Motor neuron (in vitro differentiated cells): ENCODE results near the gene IL20RB. TPM values are rescaled to one million over a fixed set of nuclear protein-coding genes. Genes with fewer than 3 reads are reported as not detected.
"Not testable (repeated sequence)": the region's sequence is repeated elsewhere in the genome, so short reads cannot be mapped to it uniquely, and the experiment has no call there.

ENCODE experiments used
- ATAC-seq, 8 experiments: fragments of 200-7000 bp; cut with Tn5 transposase; replicated peaks in 6 of 8; 2 replicates each; pipeline ENCODE4 v1.8.0; 2021; ENCODE audit warnings: mild to moderate bottlenecking in 8 of 8, moderate library complexity in 8 of 8
- H3K27ac ChIP-seq, 2 donors: fragments of 250-450 bp; sonication (Bioruptor Pico); 2 replicates each; pipeline ENCODE4 v1.9.0; 2021; ENCODE audit warnings: antibody characterized with exemption in 2 of 2, mild to moderate bottlenecking in 2 of 2, moderate library complexity in 1 of 2
- H3K4me1 ChIP-seq, 2 donors: fragments of 250-450 bp; sonication (Bioruptor Pico); replicated peaks in 1 of 2; 2 replicates each; pipeline ENCODE4 v1.6.1; 2021; ENCODE audit warnings: antibody characterized with exemption in 2 of 2, mild to moderate bottlenecking in 2 of 2, moderate library complexity in 1 of 2
- H3K4me3 ChIP-seq, 5 donors: fragments of 250-450 bp; sonication (Bioruptor Pico); 2 replicates each; pipeline ENCODE4 v1.9.0; 2021; ENCODE audit warnings: antibody characterized with exemption in 5 of 5, mild to moderate bottlenecking in 5 of 5, moderate library complexity in 4 of 5
- WGBS, 10 experiments: fragments of 450-650 bp; shearing (Covaris generic); methylation state at CpG; one replicate each; pipeline ENCODE4 v1.0.0; 2022; 5-methylcytosine and 5-hydroxymethylcytosine counted together
- in situ Hi-C, 9 experiments: fragments of 400-800 bp; cut with MboI; loops; one replicate each; pipeline ENCODE4 v1.15.0; 2021; ENCODE audit warnings: low sequenced_read_pairs in 9 of 9, low pct_unique_long_range_greater_than_20kb in 2 of 9; ENCODE audit not compliant: unreplicated experiment in 9 of 9
- total RNA-seq, 8 experiments: library from RNA; unstranded; fragments of 300-600 nt; gene quantifications; 2 replicates each; pipeline versions ENCODE4 v1.2.3 to v1.2.4, GENCODE V29; 2022

Gene IL20RB
- total RNA-seq, 8 experiments from 2014 or later = 0.87 to 8.4 (median 1.6) TPM

GRCh38 chr3:137007376-137007775 lies 49.6 kb downstream of the IL20RB start:
- ATAC-seq, H3K4me3 ChIP-seq, H3K4me1 ChIP-seq, H3K27ac ChIP-seq: not testable (repeated sequence)
- in situ Hi-C loops = loop anchor here in 7 of 9 experiments (10.0 to 25.0 kb wide), 7 partner anchors 145 to 945 kb away; partner anchors contain the start of genes STAG1 (in 2 of the 7) and NCK1 (in 1 of the 7)
- 70 to 100% (median 85%) methylated on average over 2 to 5 of the region's 9 CpGs; no CpG with 5 or more reads in 5 of the 10 experiments for WGBS, 10 experiments

GRCh38 chr3:137008131-137008530 lies 50.3 kb downstream of the IL20RB start:
- in situ Hi-C loops = loop anchor here in 7 of 9 experiments (10.0 to 25.0 kb wide), 7 partner anchors 146 to 946 kb away; partner anchors contain the start of genes STAG1 (in 2 of the 7) and NCK1 (in 1 of the 7)
- Histone ChIP-seq H3K27ac (no peak overlapping the region), H3K4me1 (no peaks in the 10 kb centered on the region), H3K4me3 (no peak overlapping the region)
- WGBS, 10 experiments = 0 to 100% (median 76%) methylated on average over 1 to 3 of the region's 3 CpGs
- ATAC-seq = no peak

GRCh38 chr3:137008976-137009375 lies 51.2 kb downstream of the IL20RB start:
- in situ Hi-C loops = loop anchor here in 7 of 9 experiments (10.0 to 25.0 kb wide), 7 partner anchors 147 to 947 kb away; partner anchors contain the start of genes STAG1 (in 2 of the 7) and NCK1 (in 1 of the 7)
- Histone ChIP-seq H3K4me1 (no peaks in the 10 kb centered on the region), H3K4me3 (no peak overlapping the region), H3K27ac (no peak overlapping the region)
- no peak for ATAC-seq
- 58 to 100% (median 93%) methylated on average over 1 to 4 of the region's 4 CpGs; no CpG with 5 or more reads in 1 of the 10 experiments for WGBS, 10 experiments

GRCh38 chr3:137010137-137010536 lies 52.4 kb downstream of the IL20RB start:
- 80 to 100% (median 93%) methylated on average over 1 to 6 of the region's 6 CpGs; no CpG with 5 or more reads in 2 of the 10 experiments for WGBS, 10 experiments
- Histone ChIP-seq H3K4me3 (no peak overlapping the region), H3K27ac (no peak overlapping the region), H3K4me1 (no peaks in the 10 kb centered on the region)
- no peak for ATAC-seq
- in situ Hi-C loops = loop anchor here in 7 of 9 experiments (10.0 to 25.0 kb wide), 6 partner anchors 148 to 948 kb away; partner anchors contain the start of genes STAG1 (in 2 of the 7) and NCK1 (in 1 of the 7)

GRCh38 chr3:137011153-137011552 lies 53.4 kb downstream of the IL20RB start:
- Histone ChIP-seq H3K4me1 (no peaks in the 10 kb centered on the region), H3K27ac (no peak overlapping the region), H3K4me3 (no peak overlapping the region)
- no peak for ATAC-seq
- in situ Hi-C loops = loop anchor here in 7 of 9 experiments (10.0 to 25.0 kb wide), 6 partner anchors 149 to 949 kb away; partner anchors contain the start of genes STAG1 (in 2 of the 7) and NCK1 (in 1 of the 7)
- WGBS, 10 experiments = 100% methylated on average over 1 to 2 of the region's 4 CpGs; no CpG with 5 or more reads in 8 of the 10 experiments

GRCh38 chr3:137012097-137012501 lies 54.3 kb downstream of the IL20RB start:
- H3K4me3 ChIP-seq = no peak overlapping the region
- H3K27ac ChIP-seq = no peak overlapping the region
- peak in 1 of 8 experiments; percentile 19 for ATAC-seq
- 4 to 70% (median 40%) methylated on average over 1 to 3 of the region's 3 CpGs; no CpG with 5 or more reads in 7 of the 10 experiments for WGBS, 10 experiments
- no peaks in the 10 kb centered on the region for H3K4me1 ChIP-seq
- in situ Hi-C loops = loop anchor here in 7 of 9 experiments (10.0 to 25.0 kb wide), 6 partner anchors 150 to 950 kb away; partner anchors contain the start of genes STAG1 (in 2 of the 7) and NCK1 (in 1 of the 7)

GRCh38 chr3:137013951-137014688 lies 56.3 kb downstream of the IL20RB start:
- peak overlapping the region in 1 of 5 donors; percentile 8 for H3K4me3 ChIP-seq
- WGBS, 10 experiments = 0 to 42% (median 16%) methylated on average over 3 to 11 of the region's 18 CpGs; no CpG with 5 or more reads in 2 of the 10 experiments
- in situ Hi-C loops = loop anchor here in 7 of 9 experiments (10.0 to 25.0 kb wide), 6 partner anchors 152 to 952 kb away; partner anchors contain the start of genes STAG1 (in 2 of the 7) and NCK1 (in 1 of the 7)
- no peak overlapping the region for H3K27ac ChIP-seq
- ATAC-seq = peak; percentile 92 to 99 (median 98)
- no peaks in the 10 kb centered on the region for H3K4me1 ChIP-seq

- H3K27ac ChIP-seq, H3K4me3 ChIP-seq, ATAC-seq, H3K4me1 ChIP-seq: not testable (repeated sequence)
- in situ Hi-C loops = loop anchor here in 7 of 9 experiments (10.0 to 25.0 kb wide), 6 partner anchors 155 to 955 kb away; partner anchors contain the start of genes STAG1 (in 2 of the 7) and NCK1 (in 1 of the 7)
- no CpG with 5 or more reads among the region's 1 CpG for WGBS, 10 experiments
Observed at GRCh38 chr3:137017316-137017715, 59.5 kb downstream of the IL20RB start.

GRCh38 chr3:137020315-137020714 lies 62.5 kb downstream of the IL20RB start:
- Histone ChIP-seq H3K4me1 (no peaks in the 10 kb centered on the region), H3K4me3 (no peak overlapping the region), H3K27ac (no peak overlapping the region)
- 55 to 90% (median 79%) methylated on average over 2 to 4 of the region's 5 CpGs; no CpG with 5 or more reads in 2 of the 10 experiments for WGBS, 10 experiments
- in situ Hi-C loops = loop anchor here in 6 of 9 experiments (25.0 kb wide), 5 partner anchors 158 to 958 kb away; partner anchors contain the start of genes STAG1 (in 2 of the 6) and NCK1 (in 1 of the 6)
- ATAC-seq = peak in 1 of 8 experiments; percentile 68

- Histone ChIP-seq H3K4me3 (no peak overlapping the region), H3K27ac (no peak overlapping the region), H3K4me1 (no peaks in the 10 kb centered on the region)
- in situ Hi-C loops = loop anchor here in 6 of 9 experiments (25.0 kb wide), 5 partner anchors 159 to 959 kb away; partner anchors contain the start of genes STAG1 (in 2 of the 6) and NCK1 (in 1 of the 6)
- ATAC-seq = no peak
- WGBS, 10 experiments = 35 to 100% (median 87%) methylated on average over 1 to 2 of the region's 2 CpGs
Observed at GRCh38 chr3:137020888-137021287, 63.1 kb downstream of the IL20RB start.

- Histone ChIP-seq H3K4me1 (no peaks in the 10 kb centered on the region), H3K27ac (no peak overlapping the region), H3K4me3 (no peak overlapping the region)
- WGBS, 10 experiments = 38 to 100% (median 75%) methylated on average over 1 to 5 of the region's 5 CpGs
- in situ Hi-C loops = loop anchor here in 6 of 9 experiments (25.0 kb wide), 5 partner anchors 162 to 962 kb away; partner anchors contain the start of genes STAG1 (in 2 of the 6) and NCK1 (in 1 of the 6)
- no peak for ATAC-seq
Observed at GRCh38 chr3:137024348-137024747, 66.6 kb downstream of the IL20RB start.

- Histone ChIP-seq H3K4me1 (no peaks in the 10 kb centered on the region), H3K4me3 (no peak overlapping the region), H3K27ac (no peak overlapping the region)
- WGBS, 10 experiments = 0 to 100% (median 80%) methylated on average over 1 to 2 of the region's 3 CpGs; no CpG with 5 or more reads in 3 of the 10 experiments
- in situ Hi-C loops = loop anchor here in 1 of 9 experiments (25.0 kb wide), 2 partner anchors 161 to 936 kb away; no protein-coding TSS in a partner anchor
- no peak for ATAC-seq
Observed at GRCh38 chr3:137026701-137027100, 68.9 kb downstream of the IL20RB start.
